WI38 (cell line): ENCODE measurements around the gene ZNF423.

ENCODE experiments used
- H3K4me3 ChIP-seq: 2 replicates; pipeline ENCODE4 v1.5.1; 2011; ENCODE audit warnings: low read depth, mild to moderate bottlenecking, control low read depth, low read length
- CTCF ChIP-seq: IDR thresholded peaks from 2 replicates; pipeline ENCODE4 v1.5.1; 2012; ENCODE audit warnings: low read depth, mild to moderate bottlenecking, control low read depth, low read length

The ZNF423 gene

GRCh38 chr16:49483651-49484450 lies 372.1 kb downstream of the ZNF423 start:
- no peak overlapping the region for H3K4me3 ChIP-seq

GRCh38 chr16:49483251-49483650 lies 372.7 kb downstream of the ZNF423 start:
- no peak for TF ChIP-seq CTCF
- H3K4me3 ChIP-seq, result no peak overlapping the region

More at GRCh38 chr16:49483651-49484450, 372.1 kb downstream of the ZNF423 start:
- no peak for TF ChIP-seq CTCF

GRCh38 chr16:49482690-49483089 lies 373.2 kb downstream of the ZNF423 start:
- no peak for TF ChIP-seq CTCF
- H3K4me3 ChIP-seq, result no peak overlapping the region

- no peak for TF ChIP-seq CTCF
- no peak overlapping the region for H3K4me3 ChIP-seq
These were observed 377.3 kb downstream of the ZNF423 start for GRCh38 chr16:49478616-49479015.

GRCh38 chr16:49478107-49478506 lies 377.8 kb downstream of the ZNF423 start:
- TF ChIP-seq CTCF, result no peak
- no peak overlapping the region for H3K4me3 ChIP-seq

GRCh38 chr16:49477250-49477895 lies 378.5 kb downstream of the ZNF423 start:
- no peak for TF ChIP-seq CTCF
- H3K4me3 ChIP-seq, result no peak overlapping the region

- TF ChIP-seq CTCF, result no peak
- H3K4me3 ChIP-seq, result no peak overlapping the region
These were observed 381.2 kb downstream of the ZNF423 start for GRCh38 chr16:49474741-49475140.
